K562 (cell line): ENCODE data around the gene TBCC. TPM values are rescaled to one million over a fixed set of nuclear protein-coding genes. Genes with fewer than 3 reads are reported as not detected.
A peak's percentile ranks its signal among the peaks of the same experiment; 100 is the strongest.

Source experiments
- BRD9 ChIP-seq: fragments of 450-650 bp; IDR thresholded peaks from 2 replicates; pipeline ENCODE4 v1.6.1; 2018; ENCODE audit warnings: low read depth; ENCODE audit not compliant: partially characterized antibody
- CGGBP1 ChIP-seq: fragments of 250-450 bp; sonication (Bioruptor Pico); IDR thresholded peaks from 2 replicates; pipeline ENCODE4 v1.9.0; 2021; ENCODE audit warnings: mild to moderate bottlenecking
- CREB1 ChIP-seq, 2 experiments: sonication (generic) in 1 of 2; formaldehyde crosslinking in 1 of 2; IDR thresholded peaks; 2 replicates each; pipeline versions ENCODE4 v1.6.1 to v1.8.0; 2012 to 2022; ENCODE audit warnings: inconsistent platforms in 1 of 2, mild to moderate bottlenecking in 1 of 2, missing genetic modification reagents in 1 of 2, moderate library complexity in 1 of 2
- CREB3L1 ChIP-seq: fragments of 450-650 bp; IDR thresholded peaks from 2 replicates; pipeline ENCODE4 v1.6.1; 2014; ENCODE audit warnings: low read depth, mild to moderate bottlenecking, moderate library complexity, borderline replicate concordance
- E2F3 ChIP-seq: fragments of 250-450 bp; sonication (Bioruptor Pico); IDR thresholded peaks from 2 replicates; pipeline ENCODE4 v1.4.0; 2020; ENCODE audit warnings: mild to moderate bottlenecking
- FIP1L1 ChIP-seq: fragments of 200-400 bp; formaldehyde crosslinking; IDR thresholded peaks from 2 replicates; pipeline ENCODE4 v1.6.1; 2018; ENCODE audit warnings: mild to moderate bottlenecking, low read depth, low read length; ENCODE audit not compliant: poor library complexity, severe bottlenecking
- GMEB1 ChIP-seq: fragments of 250-450 bp; sonication (Bioruptor Pico); IDR thresholded peaks from 2 replicates; pipeline ENCODE4 v1.4.0; 2020; ENCODE audit warnings: mild to moderate bottlenecking
- HNRNPH1 ChIP-seq: fragments of 200-400 bp; formaldehyde crosslinking; optimal IDR thresholded peaks from 2 replicates; pipeline ENCODE3; 2017; ENCODE audit warnings: low read depth, mild to moderate bottlenecking, low read length, moderate library complexity
- JUN ChIP-seq, 2 experiments: sonication (generic) in 1 of 2; formaldehyde crosslinking in 1 of 2; IDR thresholded peaks; 2 replicates each; pipeline versions ENCODE4 v1.6.1 to v1.8.0; 2012 to 2022; ENCODE audit warnings: borderline replicate concordance in 2 of 2, mild to moderate bottlenecking in 2 of 2, improper control_type of control experiment in 1 of 2, low read depth in 1 of 2, low read length in 1 of 2, missing genetic modification reagents in 1 of 2
- MTA1 ChIP-seq: fragments of 450-650 bp; IDR thresholded peaks from 2 replicates; pipeline ENCODE4 v1.6.1; 2017; ENCODE audit warnings: borderline replicate concordance
- NCOR1 ChIP-seq: fragments of 450-650 bp; IDR thresholded peaks from 2 replicates; pipeline ENCODE4 v1.6.1; 2016; ENCODE audit warnings: mild to moderate bottlenecking, moderate library complexity
- NUFIP1 ChIP-seq: fragments of 450-650 bp; IDR thresholded peaks from 2 replicates; pipeline ENCODE4 v1.6.1; 2018; ENCODE audit not compliant: partially characterized antibody
- POLR2B ChIP-seq: fragments of 450-650 bp; IDR thresholded peaks from 2 replicates; pipeline ENCODE4 v1.6.1; 2018; ENCODE audit warnings: low read depth; ENCODE audit not compliant: partially characterized antibody
- ZEB2 ChIP-seq: fragments of 450-650 bp; IDR thresholded peaks from 2 replicates; pipeline ENCODE4 v1.6.1; 2016
- ZNF23 ChIP-seq: fragments of 250-450 bp; sonication (Bioruptor Pico); IDR thresholded peaks from 2 replicates; pipeline ENCODE4 v1.4.0; 2020; ENCODE audit warnings: mild to moderate bottlenecking
- polyA plus RNA-seq, 8 experiments: library from polyadenylated mRNA; depleted of rRNA in 4 of 8; stranded (reverse) in 5 of 8; unstranded in 3 of 8; fragments of >200 nt; fragmentation: Nextera tagmentation in 2 of 8; fragmentation: Illumina TruSeq in 1 of 8; extraction: Ambion mirVana in 2 of 8; extraction: Trizol in 1 of 8; gene quantifications; 2 replicates each; pipeline versions ENCODE4 v1.2.1 to v1.2.3, GENCODE V29; 2011 to 2014; ENCODE audit warnings: inconsistent platforms in 1 of 8, missing spikeins in 1 of 8
- total RNA-seq, 7 experiments: library from RNA; depleted of rRNA in 6 of 7; stranded (reverse); fragments of >200 nt in 6 of 7; fragmentation: Illumina TruSeq in 2 of 7; extraction: Trizol in 2 of 7; gene quantifications; 2 replicates each; pipeline versions ENCODE4 v1.2.1 to v1.2.3, GENCODE V29; 2011 to 2021; ENCODE audit warnings: low replicate concordance in 1 of 7

Gene TBCC
- total and polyA plus RNA-seq, 9 of the 15 experiments (the other 6 are each of a cell fraction or from before 2014, with no cell fraction given) = 2.8 to 34.1 (median 23.3) TPM

GRCh38 chr6:42783177-42783875 is 37.4 kb upstream of the TBCC start (continued):
- TF ChIP-seq CGGBP1 (CRISPR knock-in tag) (0 out of 2 replicates have a peak, but pooled peaks have one; percentile 10), BRD9 (peak; percentile 76), CREB3L1 (peak; percentile 65), ZEB2 (no peak), ZNF23 (CRISPR knock-in tag) (no peak), CREB1 (IDR thresholded peaks at IDR 0.05) (peak; percentile 53), CREB1 (CRISPR knock-in tag; IDR thresholded peaks at IDR 0.05) (no peak), NUFIP1 (no peak), E2F3 (CRISPR knock-in tag) (peak; percentile 21; the same call in 1 of the 2 replicates), NCOR1 (peak; percentile 29; the same call in 1 of the 2 replicates), HNRNPH1 (peak; percentile 32), MTA1 (no peak), GMEB1 (no peak), FIP1L1 (peak; percentile 98), POLR2B (peak; percentile 69), JUN (IDR thresholded peaks at IDR 0.05; ENCODE audit: borderline replicate concordance, low read depth, low read length) (no peak), JUN (CRISPR knock-in tag; IDR thresholded peaks at IDR 0.05; ENCODE audit: borderline replicate concordance) (0 out of 2 replicates have a peak, but pooled peaks have one; percentile 88)
